Stimulated activated CD4-positive, alpha-beta T cell treated with anti-CD3 and anti-CD28 coated beads, Interleukin-15, amount 100 ng/mL, for 1 hour (primary cell): ENCODE data around the gene GPR132.

Experiments
- DNase-seq, 2 donors: peaks; one replicate each; pipeline ENCODE4 v3.0.0-alpha.2; 2020; ENCODE audit warnings: low read depth in 1 of 2, low spot score in 1 of 2

The GPR132 gene

DNA sequence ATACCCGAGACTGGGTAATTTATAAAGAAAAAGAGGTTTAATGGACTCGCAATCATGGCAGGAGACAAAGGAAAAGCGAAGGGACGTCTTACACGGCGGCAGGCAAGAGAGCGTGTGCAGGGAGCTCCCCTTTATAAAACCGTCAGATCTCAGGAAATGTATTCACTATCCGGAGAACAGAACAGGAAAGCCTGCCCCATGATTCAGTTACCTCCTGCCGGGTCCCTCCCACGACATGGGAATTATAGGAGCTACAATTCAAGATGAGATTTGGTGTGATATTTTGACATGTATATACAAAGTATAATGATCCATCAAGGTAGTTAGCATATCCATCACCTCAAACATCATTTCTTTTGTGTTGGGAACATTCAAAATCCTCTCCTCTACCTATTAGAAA lies 42.1 kb downstream of the GPR132 start:
- DNase-seq = no peak

DNA sequence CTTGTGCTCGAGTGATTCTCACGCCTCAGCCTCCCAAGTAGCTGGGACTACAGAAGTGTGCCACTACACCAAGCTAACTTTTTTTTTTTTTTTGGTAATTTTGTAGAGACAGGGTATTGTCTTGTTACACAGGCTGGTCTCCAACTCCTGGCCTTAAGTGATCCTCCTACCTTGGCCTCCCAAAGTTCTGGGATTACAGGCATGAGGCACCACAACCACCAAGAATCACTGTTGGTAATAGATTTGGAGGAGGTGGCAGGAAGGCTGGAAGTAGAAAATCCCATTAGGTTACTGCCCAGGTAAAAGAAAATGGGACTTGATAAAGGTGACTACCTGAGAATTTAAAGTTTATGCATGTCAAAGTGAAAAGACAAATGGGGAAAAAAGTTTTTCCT lies 43.0 kb downstream of the GPR132 start:
- no peak for DNase-seq

DNA sequence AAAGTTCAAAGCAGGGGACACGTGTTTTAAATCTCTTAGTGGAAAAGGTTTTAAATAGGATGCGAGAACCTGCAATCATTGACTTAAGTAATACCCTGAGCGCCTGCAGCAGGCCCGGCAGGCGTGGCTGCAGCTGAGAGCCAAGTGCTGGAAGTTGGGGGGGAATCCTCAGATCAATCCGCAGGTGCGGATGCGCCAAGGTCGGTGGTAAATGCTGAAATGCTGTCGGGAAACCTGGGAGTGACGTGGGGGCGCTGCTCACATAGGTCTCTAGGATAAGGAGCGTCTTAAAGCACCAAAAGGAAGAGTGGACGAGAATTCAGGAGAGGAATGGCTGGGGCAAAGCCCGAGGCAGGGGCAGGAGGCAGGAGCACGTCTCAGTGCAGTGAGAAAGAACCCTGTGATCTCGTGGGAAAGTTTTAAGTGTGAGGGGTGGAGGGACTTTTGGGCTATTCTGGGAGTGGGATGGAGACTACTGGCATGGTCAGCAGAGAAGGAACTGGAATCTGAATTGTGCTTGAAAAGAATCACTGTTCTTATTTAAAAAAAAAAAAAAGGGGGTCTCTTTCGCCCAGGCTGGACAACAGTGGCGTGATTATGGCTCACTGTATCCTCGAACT lies 43.5 kb downstream of the GPR132 start:
- peak; percentile 11 to 27 for DNase-seq

DNA sequence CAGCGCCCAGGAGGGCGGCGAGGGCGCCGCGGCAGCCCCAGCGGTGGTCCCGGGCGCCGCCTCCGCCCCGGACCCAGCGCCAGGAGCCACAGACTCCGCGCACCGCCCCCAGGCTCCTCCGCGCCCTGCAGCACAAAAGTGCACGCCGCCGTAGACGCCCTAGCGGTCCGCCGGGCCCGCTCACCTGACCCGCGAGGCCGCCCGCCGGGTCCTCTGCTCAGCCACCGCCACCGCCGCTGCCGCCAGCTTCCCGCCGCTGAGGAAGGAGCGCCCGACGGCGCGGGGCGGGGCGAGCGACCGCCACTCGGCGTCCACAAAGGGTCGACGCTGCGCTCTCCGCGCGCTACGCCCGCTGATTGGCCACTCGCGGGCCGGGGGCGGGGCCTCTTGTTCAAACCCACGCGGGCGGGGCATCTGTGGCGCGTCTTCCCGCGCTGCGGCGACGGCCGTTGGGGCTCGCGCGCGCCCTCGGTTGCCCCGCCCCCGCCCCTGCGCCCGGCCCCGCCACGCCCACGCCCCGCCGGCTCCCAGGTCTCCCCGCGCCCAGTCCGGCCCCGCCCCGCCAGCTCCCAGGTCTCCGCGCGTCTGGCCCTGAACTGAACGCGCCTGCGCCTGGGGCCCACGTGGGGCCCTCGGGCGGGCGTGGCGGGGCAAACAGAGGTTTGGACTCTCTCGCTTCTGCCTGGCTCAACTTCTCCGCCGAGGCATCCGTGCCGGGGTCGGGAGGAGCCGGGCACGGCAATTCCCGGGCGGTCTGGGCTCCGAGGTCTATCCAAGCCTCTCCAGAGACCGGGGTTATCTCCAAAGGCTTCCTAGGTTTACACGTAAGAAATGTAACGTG lies 44.2 kb downstream of the GPR132 start, which contains the start of gene CDCA4:
Gene CDCA4, minus strand, starts transcription at position 269 of the 841 bp plus-strand sequence. CDS start 9,154 bp downstream, outside the sequence.
- peak; percentile 98 to 99 for DNase-seq

DNA sequence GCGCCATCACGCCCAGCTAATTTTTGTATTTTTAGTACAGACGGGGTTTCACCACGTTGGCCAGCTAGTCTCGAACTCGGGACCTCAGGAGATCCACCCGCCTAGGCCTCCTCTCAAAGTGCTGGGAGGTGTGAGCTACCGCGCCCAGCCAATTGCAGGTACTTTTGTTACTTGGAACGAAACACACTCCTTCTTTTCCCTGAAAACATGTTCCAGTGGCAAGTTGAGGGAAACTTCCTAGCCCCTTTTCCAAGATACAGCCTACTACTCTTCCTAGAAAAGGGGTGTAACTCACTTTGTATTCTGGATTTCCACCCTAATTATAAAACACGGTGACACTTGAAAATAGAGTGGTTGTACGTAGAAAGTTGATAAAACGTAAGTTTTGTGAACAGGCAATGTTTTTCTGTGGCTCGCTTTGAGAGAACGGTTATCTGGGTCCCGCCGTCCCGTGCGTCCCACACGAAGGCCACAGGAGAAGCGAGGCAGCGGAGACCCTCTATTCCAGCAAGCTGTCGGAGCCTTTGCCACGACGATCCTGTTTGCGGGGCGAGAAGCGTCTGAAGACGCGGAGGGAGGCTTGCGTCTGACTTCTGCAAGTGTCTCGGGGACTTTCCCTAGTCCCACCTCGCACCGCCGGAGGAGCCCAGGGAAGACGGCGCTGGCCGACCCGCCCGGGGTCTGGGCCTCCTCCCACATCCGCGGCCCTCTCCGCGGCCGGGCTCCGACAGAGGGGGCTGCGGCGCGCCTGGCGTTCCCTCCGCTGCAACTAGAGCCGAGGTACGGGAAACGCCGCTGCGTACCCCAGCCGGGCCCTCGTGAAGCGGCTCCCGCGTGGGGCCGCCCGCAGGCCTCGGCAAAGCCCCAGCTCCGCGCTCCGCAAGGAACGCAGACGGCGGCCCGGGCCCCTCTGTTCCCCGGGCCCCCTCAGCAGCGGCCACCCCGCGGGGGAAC lies 45.1 kb downstream of the GPR132 start:
- peak; percentile 34 to 37 for DNase-seq

DNA sequence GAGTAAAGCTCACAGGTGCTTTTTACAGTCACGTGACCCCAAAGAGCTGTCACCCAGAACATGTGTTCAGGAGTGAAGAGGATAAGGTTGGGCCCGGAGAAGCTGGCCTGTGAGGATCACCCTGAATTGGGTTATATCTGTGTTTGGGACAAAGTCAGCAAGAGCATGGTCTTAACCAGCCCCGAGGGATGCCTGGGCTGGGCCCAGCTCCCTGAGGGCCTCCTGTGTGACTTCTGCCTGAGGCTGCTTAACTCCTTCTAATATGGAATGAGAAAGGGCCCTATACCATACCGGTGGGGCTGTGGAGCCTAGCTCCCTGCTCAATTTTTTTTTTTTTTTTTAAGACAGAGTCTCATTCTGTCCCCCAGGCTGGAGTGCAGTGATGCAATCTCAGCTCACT lies 46.8 kb downstream of the GPR132 start:
- no peak for DNase-seq

DNA sequence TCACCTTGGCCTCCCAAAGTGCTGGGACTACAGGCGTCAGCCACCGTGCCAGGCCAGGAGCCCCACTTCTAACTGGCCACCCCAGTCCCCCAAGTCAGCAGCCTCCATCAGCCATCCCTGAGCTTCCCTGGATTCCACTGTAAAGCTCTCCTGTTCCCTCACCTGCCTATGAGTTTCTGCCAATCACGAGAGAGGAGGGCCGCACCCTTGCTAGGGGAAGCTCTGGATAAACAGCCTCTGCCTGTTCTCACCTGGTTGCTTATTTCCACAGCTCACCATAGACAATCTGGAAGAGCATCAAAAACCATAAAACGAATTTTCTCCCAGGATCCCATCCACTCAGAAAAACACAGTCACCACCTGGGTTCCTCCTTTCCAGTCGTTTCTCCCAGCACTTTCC lies 49.3 kb downstream of the GPR132 start:
- no peak for DNase-seq

DNA sequence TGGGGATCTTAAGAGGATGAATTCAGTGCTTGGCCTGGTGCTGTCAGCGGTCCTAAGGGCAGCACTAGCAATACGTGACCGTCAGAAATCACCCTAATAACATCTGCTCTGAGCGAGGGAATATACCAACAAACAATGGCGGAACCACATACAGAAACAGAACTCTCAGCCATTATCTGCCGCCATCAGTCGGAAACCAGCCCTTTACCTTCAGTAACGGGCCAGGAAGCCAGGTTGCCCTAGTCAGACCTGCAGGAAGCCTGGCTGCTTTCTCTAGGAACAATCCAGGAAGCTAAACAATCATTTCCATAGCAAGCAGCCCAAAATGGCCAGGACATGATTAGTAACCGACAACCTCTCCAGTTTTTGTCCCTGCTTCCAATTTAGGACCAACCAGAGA lies 50.0 kb downstream of the GPR132 start:
- no peak for DNase-seq

DNA sequence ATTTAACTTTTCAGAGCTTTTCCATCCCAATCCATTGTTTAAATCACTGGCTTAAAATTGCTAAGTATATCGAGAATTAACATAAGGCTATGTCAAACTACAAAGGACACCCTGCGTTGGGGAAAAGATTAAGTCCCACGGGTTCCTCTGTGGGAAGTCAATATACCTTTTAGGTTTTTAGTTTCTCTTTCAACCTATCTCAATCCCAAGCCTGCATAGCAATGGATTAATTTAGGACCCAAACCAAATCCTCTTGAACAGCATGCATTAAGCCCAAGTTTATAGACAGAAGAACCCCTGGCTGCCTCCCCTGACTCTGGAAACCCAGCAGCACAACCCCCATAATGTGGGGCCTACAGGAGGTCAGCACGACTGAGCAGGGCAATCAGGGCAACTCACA lies 50.6 kb downstream of the GPR132 start:
- no peak for DNase-seq

DNA sequence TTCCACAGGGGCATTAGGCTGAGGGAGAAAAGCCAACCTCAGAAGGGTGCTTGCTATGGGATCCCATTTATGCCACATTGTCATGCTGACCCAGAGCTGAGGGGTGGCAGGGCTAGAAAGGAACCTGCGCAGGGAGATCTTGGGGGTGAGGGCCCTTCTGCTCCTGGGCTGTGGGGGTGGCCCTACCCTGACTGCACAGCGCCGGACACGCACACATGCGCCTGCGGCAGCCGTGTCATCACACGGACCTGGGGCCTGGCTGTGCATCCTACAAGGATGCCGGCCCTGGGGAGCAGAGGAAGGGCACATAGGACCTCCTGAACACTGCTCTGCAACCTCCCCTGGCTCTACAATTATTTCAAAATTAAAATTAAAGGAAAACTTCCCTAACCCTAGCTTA lies 51.2 kb downstream of the GPR132 start:
- no peak for DNase-seq

DNA sequence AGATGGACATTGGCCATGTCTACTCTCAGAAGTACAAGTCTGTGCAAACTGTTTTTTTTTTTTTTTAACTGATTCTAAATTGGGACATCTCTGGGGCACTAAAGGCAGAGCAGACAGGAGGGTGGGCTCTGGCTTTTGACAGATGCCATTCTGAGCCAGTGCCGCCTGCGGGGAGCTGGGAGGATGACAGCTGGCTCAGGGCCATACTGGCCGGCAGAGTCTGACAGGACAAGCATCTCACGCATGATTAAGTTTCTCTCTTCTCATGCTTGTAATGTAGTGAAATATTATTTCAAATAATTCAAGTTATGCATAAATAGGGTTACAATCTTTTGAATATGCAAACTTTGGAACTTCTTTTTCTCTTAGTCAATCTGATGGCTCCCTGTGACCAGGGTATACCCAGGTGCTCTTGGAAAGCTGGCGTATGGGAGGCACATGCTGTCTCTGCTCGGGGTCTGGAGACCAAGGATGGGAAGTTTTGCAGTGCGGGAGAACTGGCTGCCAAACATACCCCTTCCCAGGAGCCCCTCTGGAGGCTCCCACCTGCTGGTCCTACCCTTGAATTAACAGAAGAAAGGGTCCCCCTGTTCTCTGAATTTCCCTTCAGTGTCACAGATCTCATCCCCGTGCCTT lies 52.0 kb downstream of the GPR132 start:
- DNase-seq = no peak

DNA sequence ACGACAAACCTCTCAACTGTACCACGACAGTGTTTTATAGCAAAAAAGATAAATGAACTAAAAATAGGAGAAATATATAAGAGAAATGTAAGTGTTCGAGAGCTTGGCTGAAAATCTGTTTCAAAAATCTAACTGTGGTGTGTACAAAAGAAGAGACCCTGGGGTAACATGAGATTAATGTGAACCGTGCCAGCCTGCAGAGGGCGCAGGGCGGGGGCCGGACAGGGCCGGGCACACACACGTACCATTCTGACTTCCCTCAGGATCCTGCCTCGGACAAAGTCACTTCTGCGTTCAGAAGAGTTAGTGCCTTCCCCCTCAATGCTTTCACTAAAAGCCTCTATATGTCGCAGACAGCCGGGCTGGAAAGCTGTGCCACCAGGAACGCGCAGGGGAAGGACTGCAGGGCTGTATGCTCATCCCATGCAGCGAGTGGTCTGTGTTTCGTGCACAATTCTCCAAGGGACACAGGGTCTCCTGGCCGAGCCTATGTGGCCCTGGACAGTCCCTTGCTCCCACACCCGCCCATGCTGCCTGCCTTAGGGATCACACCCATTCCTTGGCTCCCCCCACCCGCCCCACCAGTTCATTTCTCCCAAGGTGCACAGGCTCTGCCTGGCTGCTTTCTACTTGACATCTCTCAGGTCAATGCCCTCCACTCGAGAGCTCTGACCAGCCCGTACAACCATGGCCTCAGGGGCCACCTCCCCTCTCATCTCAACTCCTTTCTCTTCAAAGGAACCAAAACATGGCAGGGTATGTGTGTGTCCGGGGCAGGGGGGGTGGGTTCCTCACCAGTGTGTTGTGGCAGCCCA lies 52.9 kb downstream of the GPR132 start:
- DNase-seq = no peak

DNA sequence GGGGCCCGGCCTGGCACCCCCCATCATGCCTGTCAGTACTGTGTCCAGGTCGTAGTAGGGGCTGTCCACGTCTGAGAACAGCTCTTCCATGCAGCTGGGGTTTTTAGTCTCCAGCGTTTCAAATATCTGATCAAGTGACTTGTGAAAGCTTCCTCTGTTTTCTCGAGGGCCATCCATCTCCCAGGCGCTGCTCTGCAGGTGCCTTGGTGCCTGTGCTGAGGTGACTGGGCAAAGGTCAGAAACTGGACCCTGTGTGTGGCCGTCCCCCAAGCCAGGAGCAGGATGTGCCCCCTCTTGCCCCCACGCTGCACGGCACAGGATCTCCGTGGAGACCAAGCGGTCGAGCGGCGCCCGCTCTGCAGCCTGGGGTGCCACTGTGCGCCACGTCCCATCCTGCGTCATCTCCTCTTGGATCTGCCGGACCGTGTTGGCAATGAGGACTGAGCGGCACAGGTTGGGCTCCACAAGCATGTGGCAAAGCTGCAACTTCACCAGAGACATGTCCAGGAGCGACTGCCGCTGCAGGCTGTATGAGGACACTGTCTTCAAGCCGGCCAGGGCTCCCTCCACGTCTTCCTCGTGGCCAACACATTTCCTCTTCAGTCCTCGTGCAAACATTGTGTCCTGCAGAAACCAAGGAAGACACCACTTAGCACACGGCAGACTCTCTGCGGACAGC lies 53.8 kb downstream of the GPR132 start:
- DNase-seq = no peak

DNA sequence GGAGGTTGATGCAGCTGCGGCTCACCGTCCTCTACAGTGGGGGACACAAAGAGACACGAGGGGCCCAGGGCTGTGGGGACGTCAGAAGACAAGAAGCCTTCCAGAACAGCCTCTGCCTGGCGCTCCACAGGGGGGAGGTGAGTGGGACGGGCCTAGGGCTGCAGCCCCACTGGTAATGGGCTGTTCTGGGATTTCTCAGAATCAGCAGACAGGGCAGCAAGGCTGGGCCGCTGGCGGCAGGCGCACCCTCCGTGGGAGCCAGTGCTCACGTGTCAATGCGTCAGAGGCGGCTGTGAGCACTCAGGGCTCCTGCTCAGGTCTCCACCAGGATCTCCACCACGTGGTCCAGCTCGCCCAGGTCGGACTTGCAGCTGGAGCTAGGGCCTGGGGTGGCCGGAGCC lies 54.3 kb downstream of the GPR132 start:
- no peak for DNase-seq

DNA sequence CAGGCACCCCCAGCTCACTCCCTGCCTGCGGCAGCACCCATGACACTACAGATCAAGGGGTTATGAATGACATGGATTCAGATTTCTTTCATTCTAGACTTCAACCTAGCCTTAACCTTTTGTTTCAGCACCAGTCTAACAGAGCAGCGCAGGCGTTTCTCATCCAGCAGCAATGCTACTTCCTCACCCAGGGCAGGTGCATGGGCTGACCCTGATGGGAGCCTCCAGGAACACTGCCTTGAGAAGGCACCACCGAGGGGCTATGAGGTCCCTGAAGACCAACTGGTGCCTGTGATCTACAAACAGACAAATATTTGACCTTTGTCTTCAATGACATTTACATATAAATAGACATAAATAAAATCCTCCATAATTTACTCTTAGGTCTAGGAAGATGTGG lies 55.1 kb downstream of the GPR132 start:
- DNase-seq = no peak

DNA sequence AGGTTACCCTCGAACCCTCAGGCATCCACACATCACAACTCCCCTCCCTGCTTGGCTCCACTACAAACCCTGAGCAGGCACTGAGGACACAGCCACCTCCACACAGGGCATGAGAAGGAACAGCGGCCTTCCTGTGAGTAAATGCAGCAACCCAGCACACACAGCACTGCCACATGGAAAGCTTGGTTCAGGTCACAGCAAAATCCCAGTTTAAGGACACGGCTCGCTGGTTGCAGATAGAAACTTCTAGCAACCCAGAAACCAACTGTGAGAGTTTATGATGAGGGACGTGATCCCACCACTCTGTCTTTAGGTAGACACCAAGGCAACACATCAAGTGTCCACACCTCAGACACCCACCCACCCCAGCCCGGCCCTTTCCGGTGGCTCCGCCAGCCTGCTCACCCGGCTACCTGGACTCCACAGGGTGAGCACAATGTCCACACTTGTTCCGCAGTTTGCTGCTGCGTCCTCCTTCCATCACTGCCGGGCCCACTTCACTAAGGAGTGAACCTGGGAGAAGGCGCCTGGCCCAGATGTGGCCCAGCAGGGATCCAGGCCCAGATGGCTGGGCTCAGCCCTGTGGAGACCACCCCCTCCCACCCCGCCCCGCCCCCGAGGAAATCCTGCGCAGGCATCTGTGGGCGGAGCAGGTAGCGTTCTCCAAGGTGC lies 57.5 kb downstream of the GPR132 start:
- no peak for DNase-seq

DNA sequence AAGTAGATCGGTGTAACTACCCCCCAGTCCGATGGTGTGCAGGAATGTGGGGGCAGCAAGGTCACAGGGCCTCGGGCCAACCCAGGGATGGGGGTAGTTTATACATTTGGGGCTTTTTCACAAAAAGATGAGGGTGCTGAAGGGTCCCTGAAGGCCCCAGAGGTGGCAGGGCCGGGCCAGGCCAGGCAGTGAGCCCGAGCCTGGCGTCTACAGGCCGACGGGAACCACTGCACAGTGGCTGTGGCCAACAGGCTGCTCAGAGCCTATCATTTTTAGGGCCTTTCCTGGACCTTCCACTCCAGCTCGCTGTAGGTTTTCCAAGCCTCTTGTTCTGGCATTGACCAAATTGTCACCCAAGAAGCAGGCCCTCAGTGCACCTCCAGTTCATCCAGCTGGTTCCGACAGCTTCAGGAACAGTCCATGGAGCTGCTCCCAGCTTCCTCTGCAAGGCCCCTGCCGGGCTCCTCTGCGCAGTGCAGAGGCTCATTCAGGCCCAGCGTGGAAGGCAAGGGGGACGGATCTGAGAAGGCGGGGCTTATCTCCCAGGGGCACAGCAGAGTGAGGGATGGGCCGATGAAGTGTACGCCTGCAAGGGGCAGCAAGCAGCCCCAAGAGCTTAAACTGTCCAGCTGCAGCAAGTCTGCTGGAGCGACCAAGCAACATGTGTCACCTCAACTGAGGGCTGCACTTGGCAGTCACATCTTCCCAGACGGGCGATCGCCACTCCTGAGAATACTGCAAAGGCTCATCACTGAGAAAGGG lies 58.2 kb downstream of the GPR132 start:
- DNase-seq = no peak
